A549 treated with Mapracorat at 1 μM for 4 hours (cell line): ENCODE results near the gene C19orf85. TPM values are rescaled to one million over a fixed set of nuclear protein-coding genes. Genes with fewer than 3 reads are reported as not detected.

Experiments used
- total RNA-seq: library from RNA; stranded (reverse); fragments of 200-300 nt; extraction: Qiagen RNA extraction; gene quantifications from 5 replicates; pipeline ENCODE4 v1.2.3, GENCODE V29; 2022

C19orf85 gene
- total RNA-seq = not detected in 5 replicates

DNA sequence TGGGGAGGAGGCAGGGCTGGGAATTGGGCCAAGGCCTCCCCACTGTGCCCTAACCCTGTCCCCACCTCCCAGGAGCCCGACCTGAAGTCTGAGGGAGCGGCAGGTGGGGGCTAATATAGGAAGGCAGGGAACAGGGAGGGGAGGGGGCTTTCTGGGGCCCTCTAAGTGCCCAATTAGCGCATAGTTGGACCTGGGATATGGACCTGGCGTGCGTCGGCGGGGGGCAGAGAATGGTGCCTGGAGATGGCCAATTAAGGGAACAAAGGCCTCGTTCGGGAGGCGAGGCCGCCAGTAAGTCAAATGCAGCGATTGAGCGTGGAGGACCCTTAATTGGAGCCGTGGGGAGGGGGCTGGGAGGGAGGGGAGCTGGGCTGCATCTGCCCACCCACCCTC, at the start of gene C19orf85:
C19orf85 (minus strand) TSS at position 90 of the 393 bp plus-strand sequence. CDS start 197 bp downstream, outside the sequence.

DNA sequence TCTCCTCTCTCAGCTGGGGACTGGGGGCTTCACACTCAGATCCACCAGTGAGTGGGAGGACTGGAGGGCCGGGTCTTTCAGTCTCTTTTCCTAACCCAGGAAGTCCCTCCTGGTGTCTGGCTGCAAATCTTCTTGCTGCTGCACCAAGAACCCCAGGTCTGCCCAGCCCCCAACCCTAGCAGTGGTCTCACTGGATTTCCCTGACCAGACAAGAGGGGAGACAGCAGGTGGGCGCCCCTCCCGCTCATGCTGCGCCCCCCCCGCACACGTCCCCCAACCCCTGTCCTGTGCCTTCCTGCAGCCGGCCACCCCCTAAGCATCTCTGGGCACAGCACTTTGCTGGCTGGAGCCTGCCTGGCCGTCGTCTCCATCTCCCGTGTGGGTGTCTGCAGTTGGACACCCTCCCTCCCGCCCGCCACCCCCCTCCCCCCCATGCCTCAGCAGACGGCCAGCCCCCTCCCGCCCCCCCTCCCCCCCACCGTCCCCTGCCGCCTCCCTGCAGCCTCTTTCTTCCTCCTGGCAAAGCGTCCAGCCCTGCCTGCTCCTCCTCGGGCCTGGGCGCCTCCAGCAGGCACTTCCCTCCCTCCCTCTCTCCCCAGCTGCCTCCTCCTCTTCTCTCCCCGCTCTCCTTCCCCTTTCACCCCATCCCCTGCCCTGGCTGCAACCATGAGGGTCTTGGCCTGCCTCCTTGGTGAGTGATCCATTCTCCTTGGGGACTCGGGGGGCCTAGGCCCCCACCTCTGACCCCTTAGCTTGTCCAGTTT, 23.6 kb upstream of the C19orf85 start, which contains the start of gene SSC5D:
SSC5D (plus strand) TSS at position 513 of the 764 bp plus-strand sequence; CDS start at position 667, 154 bp downstream.

DNA sequence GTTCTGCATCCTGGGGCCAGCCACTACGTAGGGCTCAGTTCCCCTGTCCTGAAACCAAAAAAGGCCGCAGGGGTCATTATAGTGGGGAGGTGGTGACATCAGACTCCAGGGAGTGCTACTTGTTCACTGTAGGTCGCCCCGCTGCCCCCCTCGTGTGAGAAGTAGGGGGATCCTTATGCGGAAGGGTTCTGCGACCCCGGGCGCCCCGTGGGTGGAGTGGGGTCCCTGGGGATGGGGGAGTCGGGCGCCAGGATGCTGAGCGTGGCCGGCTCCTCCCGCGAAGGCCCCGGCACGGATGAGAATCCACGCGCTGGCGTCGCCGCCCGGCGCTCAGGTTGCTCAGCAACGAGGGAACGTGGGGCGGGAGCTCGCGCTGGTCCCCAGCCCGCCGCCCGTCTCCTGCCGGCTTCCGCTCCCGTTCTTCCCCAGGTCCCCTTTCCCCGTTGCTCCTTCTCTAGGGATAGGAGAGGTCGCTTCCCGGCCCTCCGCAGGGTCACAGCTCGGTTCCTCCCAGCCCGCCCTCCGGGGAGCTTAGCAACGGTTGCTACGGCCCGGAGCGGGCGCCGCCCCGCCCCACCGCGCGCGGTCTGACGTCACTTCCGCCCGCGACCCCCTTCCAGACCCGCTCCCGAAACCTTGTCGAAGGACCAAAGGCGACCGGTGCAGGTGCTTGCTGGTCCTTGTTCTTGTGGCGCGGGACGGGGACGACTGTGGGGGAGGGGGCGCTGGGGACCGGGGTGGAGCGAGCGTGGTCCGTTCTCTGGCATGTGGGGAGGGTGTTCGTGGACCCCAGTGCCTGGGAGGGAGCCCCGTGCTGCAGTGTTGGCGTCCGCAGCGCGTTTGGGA, 20.3 kb upstream of the C19orf85 start, which contains the start of gene NAT14:
NAT14 (plus strand) TSS at position 596 of the 846 bp plus-strand sequence. CDS start 521 bp downstream, outside the sequence.

DNA sequence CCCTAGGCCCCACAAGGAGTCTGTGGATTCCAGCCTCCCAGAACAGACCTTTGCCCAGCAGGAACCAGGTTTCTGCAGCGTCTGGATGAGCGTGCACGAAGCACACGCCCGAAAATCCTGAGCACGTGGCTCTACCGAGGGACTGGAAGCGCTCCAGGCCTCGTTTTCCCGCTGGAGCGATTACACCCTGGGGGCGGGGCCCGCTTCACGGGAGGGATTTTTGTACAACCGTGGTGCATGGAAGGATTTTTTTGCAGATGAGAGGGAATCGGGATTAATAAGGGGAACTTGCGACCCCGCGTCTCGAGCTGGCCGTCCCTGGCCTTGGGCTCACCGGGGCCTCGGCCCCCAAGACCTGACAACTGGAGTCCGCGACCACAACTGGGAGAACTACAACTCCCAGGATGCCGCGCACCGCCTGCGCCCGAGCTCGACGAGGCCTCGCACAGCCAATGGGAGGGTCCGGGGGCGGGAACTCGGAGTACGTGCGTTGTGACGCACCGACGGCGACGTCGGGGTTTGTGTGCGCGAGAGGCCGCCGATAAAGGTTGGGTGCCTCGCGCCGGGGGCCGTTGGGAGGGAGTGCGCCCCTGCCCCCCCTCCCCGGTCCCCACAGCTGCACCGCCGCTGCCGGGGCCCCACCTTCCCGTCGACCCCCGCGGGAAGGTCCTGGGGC, 11.7 kb upstream of the C19orf85 start, which contains the start of gene ZNF628:
ZNF628 (plus strand) TSS at position 518 of the 676 bp plus-strand sequence. CDS start 3,294 bp downstream, outside the sequence.

DNA sequence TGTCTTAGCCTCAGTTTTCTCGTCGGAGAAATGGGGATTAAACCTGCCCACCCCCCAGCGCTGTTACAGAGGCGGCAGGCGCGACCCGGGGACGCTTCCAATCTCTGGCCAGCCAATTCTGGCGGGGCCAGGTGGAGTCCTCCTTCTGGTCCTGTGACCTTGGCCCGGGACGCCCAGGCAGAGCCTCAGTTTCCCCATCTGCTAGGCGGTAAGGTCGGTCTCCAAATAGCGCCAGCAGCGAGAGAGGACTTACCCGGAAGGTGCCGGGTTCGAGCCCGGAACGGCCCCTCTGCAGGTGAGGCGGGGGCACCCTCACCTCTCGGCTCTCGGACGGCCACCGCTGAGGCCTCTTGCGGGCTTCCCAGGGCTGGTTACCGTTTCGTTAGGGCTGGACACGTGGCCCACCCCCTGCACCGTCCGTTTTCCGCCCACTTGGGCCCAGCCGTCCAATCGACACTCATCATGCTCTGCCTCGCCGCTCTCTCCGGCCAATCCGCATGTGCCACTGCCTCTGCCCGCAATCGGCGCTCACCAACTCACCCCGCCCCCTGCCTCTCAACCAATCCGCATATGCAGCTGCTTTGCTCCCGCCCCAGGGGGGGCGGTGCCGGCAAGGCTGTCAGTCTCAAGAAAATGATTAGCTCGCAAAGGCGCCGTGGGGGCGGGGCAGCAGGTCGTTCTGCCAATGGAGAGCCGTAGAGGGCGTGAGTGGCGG, 3.1 kb downstream of the C19orf85 start, which contains the start of gene ISOC2:
ISOC2 (minus strand) TSS at position 384 of the 715 bp plus-strand sequence. CDS start 5,156 bp downstream, outside the sequence.

DNA sequence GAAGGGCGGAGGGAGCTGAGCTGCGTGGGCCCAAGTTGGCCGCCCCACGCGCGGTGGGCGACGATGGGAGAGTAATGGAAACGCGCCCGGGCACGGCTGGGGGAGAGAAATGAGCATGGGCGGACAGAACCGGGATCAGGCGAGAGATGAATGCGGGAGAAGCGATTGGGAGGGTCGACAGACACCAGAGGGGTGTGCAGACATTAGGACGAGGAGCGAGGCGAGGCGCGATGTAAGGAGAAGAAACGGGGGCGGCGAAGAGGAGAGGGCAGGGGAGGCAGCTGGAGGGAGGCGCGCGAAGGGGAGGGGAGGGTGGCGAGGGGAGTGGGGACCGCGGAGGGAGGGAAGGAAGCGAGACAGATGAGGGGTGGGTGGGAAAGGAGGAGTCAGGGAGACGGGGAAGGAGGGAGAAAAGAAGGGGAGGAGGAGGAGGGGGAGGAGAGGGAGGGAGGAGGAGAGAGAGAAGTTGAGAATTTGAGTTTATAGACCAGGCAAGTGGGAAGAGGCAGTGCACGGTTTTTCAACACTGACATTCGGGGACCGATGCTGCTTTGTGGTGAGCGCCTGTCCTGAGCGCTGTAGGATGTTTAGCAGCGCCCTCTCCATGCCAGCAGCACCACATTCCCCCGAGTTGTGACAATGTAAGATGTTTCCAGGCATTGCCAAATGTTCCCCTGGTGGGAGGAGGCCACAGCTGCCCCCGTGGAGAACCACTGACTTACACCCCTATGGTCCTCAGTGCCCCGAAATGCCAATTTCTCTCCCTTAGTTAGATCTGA, 21.3 kb downstream of the C19orf85 start, which contains the start of gene SHISA7:
SHISA7 (minus strand) TSS at position 256 of the 779 bp plus-strand sequence. CDS start 437 bp downstream, outside the sequence.

Other genes with a start within 250 kb of the C19orf85 start
- 3.1 to 5.4 TPM (median 3.9 TPM) in 5 replicates for gene TMEM86B, start 236.0 kb downstream of the C19orf85 start, total RNA-seq
- 81.0 to 117 TPM (median 113 TPM) in 5 replicates for gene PPP6R1, start 205.7 kb downstream of the C19orf85 start, total RNA-seq
- 118 to 150 TPM (median 135 TPM) in 5 replicates for gene HSPBP1, start 184.6 kb downstream of the C19orf85 start, total RNA-seq
- gene BRSK1, start 180.8 kb downstream of the C19orf85 start, total RNA-seq = 2.9 to 4.1 TPM (median 3.0 TPM) in 5 replicates
- not detected in 5 replicates for gene TMEM150B, start 139.4 kb downstream of the C19orf85 start, total RNA-seq
- gene KMT5C, start 124.9 kb downstream of the C19orf85 start, total RNA-seq = 3.6 to 8.3 TPM (median 6.7 TPM) in 5 replicates
- 0.33 to 4.4 TPM (median 1.0 TPM) in 5 replicates for gene COX6B2, start 110.0 kb downstream of the C19orf85 start, total RNA-seq
- gene GARIN5B, start 101.5 kb downstream of the C19orf85 start, total RNA-seq = 0.05 to 0.22 TPM (median 0.08 TPM) in 5 replicates
- gene IL11, start 94.3 kb downstream of the C19orf85 start, total RNA-seq = 16.3 to 22.0 TPM (median 18.1 TPM) in 5 replicates
- 1.1 to 2.4 TPM (median 1.5 TPM) in 5 replicates for gene TMEM190, start 87.9 kb downstream of the C19orf85 start, total RNA-seq
- 2.5 to 10.7 TPM (median 9.7 TPM) in 5 replicates for gene TMEM238, start 80.5 kb downstream of the C19orf85 start, total RNA-seq
- 2,416 to 3,186 TPM (median 2,701 TPM) in 5 replicates for gene RPL28, start 78.8 kb downstream of the C19orf85 start, total RNA-seq
- gene UBE2S, start 57.0 kb downstream of the C19orf85 start, total RNA-seq = 282 to 492 TPM (median 445 TPM) in 5 replicates
- not detected in 5 replicates for gene SHISA7, start 21.5 kb downstream of the C19orf85 start, total RNA-seq
- gene ISOC2, start 3.1 kb downstream of the C19orf85 start, total RNA-seq = 54.7 to 59.3 TPM (median 58.4 TPM) in 5 replicates
- 2.9 to 8.5 TPM (median 5.4 TPM) in 5 replicates for gene ZNF628, start 11.9 kb upstream of the C19orf85 start, total RNA-seq
- gene NAT14, start 20.4 kb upstream of the C19orf85 start, total RNA-seq = 31.7 to 58.5 TPM (median 52.9 TPM) in 5 replicates
- 0.53 to 0.93 TPM (median 0.61 TPM) in 5 replicates for gene SSC5D, start 23.7 kb upstream of the C19orf85 start, total RNA-seq
- 1.1 to 2.4 TPM (median 1.5 TPM) in 5 replicates for gene SBK2, start 72.4 kb upstream of the C19orf85 start, total RNA-seq
- 0.81 to 1.9 TPM (median 1.6 TPM) in 5 replicates for gene SBK3, start 80.8 kb upstream of the C19orf85 start, total RNA-seq
- gene ZNF579, start 116.1 kb upstream of the C19orf85 start, total RNA-seq = 19.1 to 31.9 TPM (median 29.7 TPM) in 5 replicates
- gene FIZ1, start 134.8 kb upstream of the C19orf85 start, total RNA-seq = 21.6 to 25.3 TPM (median 22.9 TPM) in 5 replicates
- gene ZNF524, start 135.5 kb upstream of the C19orf85 start, total RNA-seq = 11.3 to 19.0 TPM (median 17.5 TPM) in 5 replicates
- gene ZNF865, start 140.9 kb upstream of the C19orf85 start, total RNA-seq = 6.9 to 12.2 TPM (median 11.8 TPM) in 5 replicates
- 4.0 to 5.9 TPM (median 5.4 TPM) in 5 replicates for gene ZNF784, start 159.8 kb upstream of the C19orf85 start, total RNA-seq
- 28.0 to 53.4 TPM (median 49.3 TPM) in 5 replicates for gene ZNF580, start 176.3 kb upstream of the C19orf85 start, total RNA-seq
- 36.8 to 50.0 TPM (median 46.0 TPM) in 5 replicates for gene ZNF581, start 178.9 kb upstream of the C19orf85 start, total RNA-seq
- 14.5 to 19.8 TPM (median 18.6 TPM) in 5 replicates for gene CCDC106, start 183.5 kb upstream of the C19orf85 start, total RNA-seq
- 258 to 297 TPM (median 278 TPM) in 5 replicates for gene U2AF2, start 190.3 kb upstream of the C19orf85 start, total RNA-seq
- gene EPN1, start 210.5 kb upstream of the C19orf85 start, total RNA-seq = 136 to 211 TPM (median 199 TPM) in 5 replicates